GM21737 (cell line): ENCODE measurements around the gene BCL2L14.

Source experiments
- ATAC-seq: cut with Tn5 transposase; IDR thresholded peaks from one replicate; pipeline ENCODE4 v1.9.1; 2021; ENCODE audit warnings: mild to moderate bottlenecking, moderate library complexity; ENCODE audit not compliant: unreplicated experiment

Gene BCL2L14

GRCh38 chr12:12070674-12071656 lies at the start of gene BCL2L14:
TSS of gene BCL2L14 (plus strand) at chr12:12070939. CDS start at chr12:12079306, 8,367 bp downstream.
- no peak for ATAC-seq

- no peak for ATAC-seq
Measured at GRCh38 chr12:12022306-12022936, 48.3 kb upstream of the BCL2L14 start.

- no peak for ATAC-seq
Measured at GRCh38 chr12:12023456-12023855, 47.3 kb upstream of the BCL2L14 start.

GRCh38 chr12:12024911-12025682 lies 45.6 kb upstream of the BCL2L14 start:
- peak; percentile 80 for ATAC-seq

GRCh38 chr12:12025799-12026386 lies 44.8 kb upstream of the BCL2L14 start:
- no peak for ATAC-seq

- ATAC-seq: no peak
Measured at GRCh38 chr12:12028668-12029402, 41.9 kb upstream of the BCL2L14 start.

GRCh38 chr12:12029653-12030052 lies 41.1 kb upstream of the BCL2L14 start:
- no peak for ATAC-seq

GRCh38 chr12:12032260-12032791 lies 38.4 kb upstream of the BCL2L14 start:
- no peak for ATAC-seq

GRCh38 chr12:12032851-12033797 lies 37.6 kb upstream of the BCL2L14 start:
- no peak for ATAC-seq

GRCh38 chr12:12033824-12034223 lies 36.9 kb upstream of the BCL2L14 start:
- no peak for ATAC-seq

- ATAC-seq: no peak
Measured at GRCh38 chr12:12034344-12034743, 36.4 kb upstream of the BCL2L14 start.

- no peak for ATAC-seq
Measured at GRCh38 chr12:12035229-12035628, 35.5 kb upstream of the BCL2L14 start.

GRCh38 chr12:12036901-12037300 lies 33.8 kb upstream of the BCL2L14 start:
- ATAC-seq: no peak

- no peak for ATAC-seq
Measured at GRCh38 chr12:12039897-12040296, 30.8 kb upstream of the BCL2L14 start.

- no peak for ATAC-seq
Measured at GRCh38 chr12:12046401-12046800, 24.3 kb upstream of the BCL2L14 start.

- no peak for ATAC-seq
Measured at GRCh38 chr12:12047682-12048081, 23.1 kb upstream of the BCL2L14 start.

- ATAC-seq: no peak
Measured at GRCh38 chr12:12048266-12048665, 22.5 kb upstream of the BCL2L14 start.

- ATAC-seq: no peak
Measured at GRCh38 chr12:12048714-12049113, 22.0 kb upstream of the BCL2L14 start.

- no peak for ATAC-seq
Measured at GRCh38 chr12:12051668-12052067, 19.1 kb upstream of the BCL2L14 start.
